Stimulated activated CD4-positive, alpha-beta T cell treated with anti-CD3 and anti-CD28 coated beads, Interleukin-2, amount 100 ng/mL, for 4 hours (primary cell): ENCODE results near the gene TRAF2.

Experiments used
- DNase-seq: peaks from one replicate; pipeline ENCODE4 v3.0.0-alpha.2; 2020; ENCODE audit warnings: low read depth

TRAF2 gene

GRCh38 chr9:136847088-136847825, 39.1 kb upstream of the TRAF2 start:
- DNase-seq = no peak

GRCh38 chr9:136847826-136848392, 38.4 kb upstream of the TRAF2 start:
- DNase-seq = peak; percentile 44

GRCh38 chr9:136848393-136849037, 37.8 kb upstream of the TRAF2 start:
- DNase-seq = no peak

GRCh38 chr9:136849038-136849959, 37.0 kb upstream of the TRAF2 start, which contains the start of gene PHPT1:
Gene PHPT1 (plus strand): TSS chr9:136849409. CDS start chr9:136849431, 22 bp downstream.
- peak; percentile 95 for DNase-seq

GRCh38 chr9:136849960-136850865, 36.1 kb upstream of the TRAF2 start:
- DNase-seq = no peak

GRCh38 chr9:136850866-136851775, 35.2 kb upstream of the TRAF2 start:
- no peak for DNase-seq

- DNase-seq = no peak
Measured at GRCh38 chr9:136851941-136852663, 34.2 kb upstream of the TRAF2 start, which contains the start of gene MAMDC4. Gene MAMDC4 (plus strand): TSS chr9:136852346. CDS start chr9:136852417, 71 bp downstream.

- no peak for DNase-seq
Measured at GRCh38 chr9:136852664-136853595, 33.4 kb upstream of the TRAF2 start.

GRCh38 chr9:136853596-136854112, 32.7 kb upstream of the TRAF2 start:
- DNase-seq = no peak

- DNase-seq = no peak
Measured at GRCh38 chr9:136854113-136854841, 32.0 kb upstream of the TRAF2 start.

- no peak for DNase-seq
Measured at GRCh38 chr9:136854842-136855460, 31.4 kb upstream of the TRAF2 start.

- no peak for DNase-seq
Measured at GRCh38 chr9:136855461-136856078, 30.7 kb upstream of the TRAF2 start.

GRCh38 chr9:136856079-136856476, 30.2 kb upstream of the TRAF2 start:
- DNase-seq = no peak

GRCh38 chr9:136856541-136857141, 29.7 kb upstream of the TRAF2 start:
- DNase-seq = no peak

GRCh38 chr9:136857166-136857565, 29.1 kb upstream of the TRAF2 start:
- no peak for DNase-seq
